ENCODE data around the gene ZNF19.

Gene ZNF19

DNA sequence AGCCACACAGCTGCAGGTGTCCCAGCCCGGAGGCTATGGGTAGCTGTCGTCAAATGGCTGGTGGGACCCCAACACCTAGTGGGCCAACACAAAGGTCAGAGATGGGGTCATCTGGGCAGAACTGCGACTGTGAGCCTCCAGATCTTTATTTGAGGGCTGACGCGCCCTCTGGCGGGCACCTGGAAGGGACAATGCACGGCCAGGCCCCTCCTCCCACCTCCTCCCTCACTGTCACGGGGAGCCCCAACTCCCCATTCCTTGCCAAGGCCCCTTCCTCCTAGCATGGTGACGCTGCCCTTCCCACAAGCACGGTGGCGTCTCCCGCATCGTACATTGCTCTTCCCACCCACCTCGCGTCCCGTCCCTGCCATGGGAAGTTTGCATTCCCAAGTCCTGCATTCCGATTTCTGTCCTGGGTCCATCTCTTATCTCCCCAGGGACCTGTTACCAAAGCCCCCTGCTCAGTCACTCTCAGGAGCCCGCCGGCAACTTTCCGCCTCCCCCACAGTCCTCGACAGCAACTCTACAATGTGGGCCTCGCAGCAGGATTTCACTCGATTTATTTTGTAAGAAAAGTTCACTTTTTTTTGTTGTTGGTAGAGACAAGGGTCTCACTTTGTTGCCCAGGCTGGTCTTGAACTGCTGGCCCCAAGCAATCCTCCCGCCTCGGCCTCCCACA, 48.3 kb downstream of the ZNF19 start:
- no peak for DNase-seq

DNA sequence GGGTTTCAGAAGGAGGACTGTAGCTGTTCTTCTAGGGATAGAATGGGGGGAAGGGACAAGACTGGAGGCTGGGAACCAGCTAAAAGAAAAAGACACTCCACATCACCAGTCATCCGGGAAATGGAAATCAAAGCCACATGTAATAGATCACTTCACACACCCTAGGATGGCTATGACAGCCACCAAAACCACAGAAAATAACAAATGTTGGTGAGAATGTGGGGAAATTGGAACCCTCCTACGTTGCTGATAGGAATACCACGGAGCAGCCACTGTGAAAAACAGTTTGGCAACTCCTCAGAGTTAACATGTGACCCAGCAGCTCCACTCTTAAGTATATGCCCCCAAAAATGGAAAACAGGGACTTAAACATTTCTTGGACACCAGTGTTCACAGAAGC, 49.6 kb downstream of the ZNF19 start:
- DNase-seq = no peak

DNA sequence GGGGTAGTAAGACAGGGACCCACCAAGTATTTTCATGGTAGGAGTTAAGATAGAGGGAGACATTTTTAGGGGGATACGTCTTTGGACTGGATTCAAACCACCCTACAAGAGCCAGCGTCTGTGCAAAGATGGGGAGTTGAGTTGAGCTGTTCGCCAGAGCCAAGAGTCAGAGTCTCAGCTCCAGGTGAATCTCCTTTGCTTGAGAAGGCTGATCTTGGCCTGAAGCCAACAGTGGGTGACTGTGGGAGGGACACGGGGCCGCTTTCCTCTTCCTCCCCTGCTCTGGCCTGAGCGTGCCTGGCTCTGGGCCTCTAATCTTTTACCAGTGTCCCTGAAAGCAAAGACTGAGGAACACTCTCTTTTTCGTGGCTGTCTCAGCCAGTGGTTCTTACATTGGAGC, 52.7 kb downstream of the ZNF19 start:
- DNase-seq = no peak

- no peak for DNase-seq
These were observed 56.2 kb downstream of the ZNF19 start for GRCh38 chr16:71432906-71433305.

DNA sequence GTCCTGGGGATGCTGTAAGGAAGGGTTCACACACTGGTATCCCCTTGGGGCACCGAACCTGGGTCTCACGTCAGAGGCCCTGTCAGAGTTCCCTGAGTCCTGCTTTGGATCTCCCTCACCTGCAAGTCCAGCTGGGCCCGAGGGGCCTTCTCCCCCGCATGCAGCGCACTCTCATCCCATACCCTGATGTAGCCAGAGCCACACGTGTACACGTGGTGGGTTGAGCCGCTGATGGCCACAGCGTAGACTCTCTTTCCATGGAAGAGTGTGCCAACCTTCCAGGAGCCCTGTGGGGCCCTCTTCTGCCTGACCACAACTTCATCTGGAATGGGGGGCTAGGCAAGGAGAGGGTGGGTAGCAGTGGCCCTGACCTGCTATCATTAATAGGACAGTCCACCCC, 57.1 kb downstream of the ZNF19 start:
- DNase-seq = no peak

DNA sequence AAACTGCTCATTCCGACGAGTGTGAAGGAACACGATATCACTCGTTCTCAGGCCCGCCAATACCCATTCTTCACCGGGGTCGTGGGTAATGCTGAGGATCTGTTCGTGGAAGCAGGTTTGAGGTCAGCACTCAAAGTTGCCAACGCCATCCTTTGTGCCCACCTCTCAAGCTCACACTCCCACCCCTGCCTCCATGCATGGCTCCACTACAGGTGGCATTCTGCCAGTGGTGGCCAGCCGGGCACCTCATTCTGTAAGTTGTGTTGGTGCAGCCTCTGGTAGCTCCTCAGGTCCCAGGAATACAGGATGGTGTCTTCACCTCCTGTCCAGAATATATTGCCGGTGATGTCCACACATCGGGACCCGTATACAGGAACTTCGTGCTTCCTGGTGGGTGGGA, 57.9 kb downstream of the ZNF19 start:
- no peak for DNase-seq

GRCh38 chr16:71430744-71431143, 58.4 kb downstream of the ZNF19 start:
- DNase-seq = no peak

DNA sequence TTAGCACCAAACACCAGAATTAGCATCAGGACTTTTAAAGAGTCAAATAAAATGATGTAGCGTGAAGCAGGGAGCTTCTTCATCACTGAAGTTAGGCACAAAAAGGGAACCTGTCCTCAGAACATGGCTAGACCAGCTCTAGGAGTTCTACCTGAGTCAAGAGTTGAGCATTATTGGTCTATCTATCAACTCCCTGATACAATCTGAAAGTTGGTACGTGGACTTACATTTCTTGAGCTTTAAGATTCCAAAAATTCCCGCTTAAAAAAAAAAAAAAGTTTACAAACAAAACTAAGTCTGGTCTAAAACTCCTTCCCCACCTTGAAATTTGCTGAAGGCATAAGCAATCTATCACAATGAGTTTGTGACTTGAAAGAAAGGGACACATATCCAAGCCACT, 59.5 kb downstream of the ZNF19 start:
- no peak for DNase-seq

- no peak for DNase-seq
These were observed 60.2 kb downstream of the ZNF19 start for GRCh38 chr16:71428883-71429282.

DNA sequence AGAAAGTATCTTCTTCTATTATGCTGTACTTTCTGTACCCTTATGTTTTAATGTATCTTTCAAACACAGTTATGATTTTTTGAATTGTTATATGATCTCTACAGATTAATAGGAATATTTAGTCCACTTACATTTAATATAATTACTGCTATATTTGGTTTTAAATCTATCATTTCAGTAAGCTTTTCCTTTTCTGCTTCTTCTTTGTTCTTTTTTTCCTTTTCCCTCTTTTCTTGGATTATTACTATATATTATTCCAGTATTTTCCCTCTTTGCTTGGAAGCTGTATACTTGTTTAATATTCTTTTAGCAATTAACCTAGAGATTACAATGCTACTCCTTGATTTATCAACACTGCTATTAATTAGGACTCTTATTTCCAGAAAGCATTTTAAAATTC, 60.7 kb downstream of the ZNF19 start:
- DNase-seq = no peak

- no peak for DNase-seq
These were observed 62.1 kb downstream of the ZNF19 start for GRCh38 chr16:71426880-71427615.

GRCh38 chr16:71426069-71426879, 62.9 kb downstream of the ZNF19 start:
- no peak for DNase-seq

GRCh38 chr16:71425746-71426068, 63.4 kb downstream of the ZNF19 start:
- no peak for DNase-seq

DNA sequence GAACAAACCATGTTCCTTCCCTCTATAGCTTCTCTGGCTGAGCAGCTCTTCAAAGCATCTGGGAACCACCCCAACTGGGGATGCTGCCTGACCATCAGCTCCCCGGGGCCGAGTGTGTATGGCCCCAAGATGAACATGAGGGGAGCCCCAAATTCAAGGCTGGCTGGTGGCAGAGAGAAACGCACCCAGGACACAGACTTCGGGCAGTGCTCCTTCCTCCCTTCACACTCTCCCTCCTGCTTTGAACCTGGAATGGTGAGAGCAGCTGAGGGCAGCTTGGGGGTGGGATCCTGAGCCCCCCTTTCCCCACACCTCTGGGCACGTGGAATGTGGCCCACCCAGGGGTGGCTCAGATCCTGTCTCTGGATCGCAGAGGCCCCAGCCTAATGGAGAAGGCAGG, 64.5 kb downstream of the ZNF19 start:
- no peak for DNase-seq

DNA sequence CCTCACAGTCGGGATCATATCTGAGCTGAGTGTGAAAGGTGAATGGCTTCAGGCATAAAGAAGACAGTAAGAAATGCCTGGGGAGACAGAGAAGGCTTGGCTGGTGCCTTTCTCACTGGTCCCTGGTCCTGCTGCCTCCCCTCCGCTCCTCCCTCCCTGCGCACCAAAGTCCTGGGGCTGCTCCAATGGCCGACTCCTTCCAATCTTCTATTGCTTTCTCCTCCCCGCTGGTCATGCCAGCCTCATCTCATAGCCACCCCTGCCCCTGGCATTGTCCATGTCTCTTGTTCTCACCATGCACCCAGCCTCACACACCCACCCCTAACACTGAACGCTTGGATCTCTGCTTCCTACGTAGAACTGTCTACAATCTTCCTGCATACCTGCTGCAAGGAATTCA, 65.3 kb downstream of the ZNF19 start:
- no peak for DNase-seq
